ENCODE data around the gene KY. TPM values are rescaled to one million over a fixed set of nuclear protein-coding genes. Genes with fewer than 3 reads are reported as not detected.

KY gene
- total RNA-seq, 1 donor from 2014 or later, result 0.29 TPM

DNA sequence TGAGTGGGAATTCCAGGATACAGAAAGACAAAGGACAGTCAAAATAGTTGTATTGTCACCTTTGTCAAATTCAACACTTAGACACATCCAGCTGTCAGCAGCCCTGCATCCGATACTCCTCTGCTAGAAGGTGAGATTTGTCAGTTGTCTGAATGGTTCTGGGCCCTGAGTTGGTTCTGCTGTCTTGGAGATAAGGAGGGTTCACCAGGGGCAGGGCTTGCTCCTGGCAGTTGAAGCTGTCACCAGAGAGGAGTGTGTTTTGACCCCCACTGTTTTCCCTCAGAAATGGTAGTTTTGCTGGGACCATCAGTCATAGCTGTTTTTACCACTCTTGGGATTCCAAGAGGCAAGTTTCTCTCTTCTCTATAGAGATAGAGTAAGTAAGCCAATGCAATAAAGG is 3.2 kb upstream of the KY start:
- intact Hi-C loops (cut with DNase I), result no loop called here
- DNase-seq (no peak), ATAC-seq (no peak)
- Histone ChIP-seq H3K9me3 (no peaks in the 10 kb centered on the region), H3K4me3 (no peak overlapping the region), H3K4me1 (no peaks in the 10 kb centered on the region), H3K27ac (no peak overlapping the region), H3K27me3 (no peaks in the 10 kb centered on the region), H3K36me3 (no peaks in the 10 kb centered on the region)
- TF ChIP-seq, protein P1, sequence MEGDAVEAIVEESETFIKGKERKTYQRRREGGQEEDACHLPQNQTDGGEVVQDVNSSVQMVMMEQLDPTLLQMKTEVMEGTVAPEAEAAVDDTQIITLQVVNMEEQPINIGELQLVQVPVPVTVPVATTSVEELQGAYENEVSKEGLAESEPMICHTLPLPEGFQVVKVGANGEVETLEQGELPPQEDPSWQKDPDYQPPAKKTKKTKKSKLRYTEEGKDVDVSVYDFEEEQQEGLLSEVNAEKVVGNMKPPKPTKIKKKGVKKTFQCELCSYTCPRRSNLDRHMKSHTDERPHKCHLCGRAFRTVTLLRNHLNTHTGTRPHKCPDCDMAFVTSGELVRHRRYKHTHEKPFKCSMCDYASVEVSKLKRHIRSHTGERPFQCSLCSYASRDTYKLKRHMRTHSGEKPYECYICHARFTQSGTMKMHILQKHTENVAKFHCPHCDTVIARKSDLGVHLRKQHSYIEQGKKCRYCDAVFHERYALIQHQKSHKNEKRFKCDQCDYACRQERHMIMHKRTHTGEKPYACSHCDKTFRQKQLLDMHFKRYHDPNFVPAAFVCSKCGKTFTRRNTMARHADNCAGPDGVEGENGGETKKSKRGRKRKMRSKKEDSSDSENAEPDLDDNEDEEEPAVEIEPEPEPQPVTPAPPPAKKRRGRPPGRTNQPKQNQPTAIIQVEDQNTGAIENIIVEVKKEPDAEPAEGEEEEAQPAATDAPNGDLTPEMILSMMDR (IDR thresholded peaks at IDR 0.05), result no peak

DNA sequence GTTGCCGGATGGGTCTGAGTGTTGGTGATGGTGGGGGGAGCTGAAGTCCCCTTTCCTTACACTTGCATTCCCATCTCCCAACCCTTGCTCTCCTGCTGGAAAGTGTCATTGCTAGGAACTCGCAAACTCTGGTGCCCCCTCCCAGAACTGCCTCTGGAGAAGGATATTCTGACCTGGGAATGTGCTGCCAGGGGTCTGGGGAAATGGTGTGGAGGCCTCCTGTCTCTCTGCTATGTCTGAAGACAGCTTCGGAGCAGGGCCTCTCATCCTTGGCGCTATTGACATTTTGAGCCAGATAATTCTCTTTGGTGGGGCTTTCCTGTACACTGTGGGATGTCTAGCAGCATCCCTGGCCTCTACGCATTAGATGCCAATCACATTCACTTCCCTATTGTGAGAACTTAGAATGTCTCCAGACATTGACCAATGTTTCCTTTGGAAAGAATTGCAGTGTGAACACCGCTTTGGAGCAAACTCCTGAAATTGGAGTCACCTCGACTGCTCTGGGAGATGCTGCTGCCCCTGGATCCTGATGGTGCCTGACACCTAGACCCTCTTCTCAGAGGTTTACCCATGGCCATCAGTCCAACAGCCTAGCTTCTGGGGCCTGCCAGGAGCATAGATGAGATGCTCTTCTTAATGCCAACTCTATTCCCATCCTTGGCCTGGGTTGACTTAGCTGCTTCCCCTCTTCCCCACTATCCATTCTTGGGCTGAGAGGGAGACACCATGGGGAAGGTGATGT is 2.2 kb upstream of the KY start:
- intact Hi-C loops (cut with DNase I), result no loop called here
- ATAC-seq, result no peak
- H3K4me3 ChIP-seq, result no peak overlapping the region
- no peaks in the 10 kb centered on the region for H3K27me3 ChIP-seq
- H3K27ac ChIP-seq, result no peak overlapping the region
- H3K9me3 ChIP-seq, result no peaks in the 10 kb centered on the region
- H3K36me3 ChIP-seq, result no peaks in the 10 kb centered on the region
- TF ChIP-seq, protein P1 (IDR thresholded peaks at IDR 0.05), result no peak
- DNase-seq, result no peak
- H3K4me1 ChIP-seq, result no peaks in the 10 kb centered on the region

- TF ChIP-seq, protein P1 (IDR thresholded peaks at IDR 0.05), result no peak
- H3K27ac ChIP-seq, result no peak overlapping the region
- ATAC-seq (peak; percentile 34), DNase-seq (no peak)
- H3K36me3 ChIP-seq, result no peaks in the 10 kb centered on the region
- no peaks in the 10 kb centered on the region for H3K27me3 ChIP-seq
- intact Hi-C loops (cut with DNase I), result no loop called here
- H3K4me1 ChIP-seq, result no peaks in the 10 kb centered on the region
- no peaks in the 10 kb centered on the region for H3K9me3 ChIP-seq
- H3K4me3 ChIP-seq, result no peak overlapping the region
Observed at GRCh38 chr3:134652409-134652831, 1.6 kb upstream of the KY start.

GRCh38 chr3:134651347-134652041 is 672 bp upstream of the KY start:
- no peak for DNase-seq
- no peaks in the 10 kb centered on the region for H3K9me3 ChIP-seq
- H3K27me3 ChIP-seq, result no peaks in the 10 kb centered on the region
- peak overlapping the region; percentile 47 for H3K4me3 ChIP-seq
- intact Hi-C loops (cut with DNase I), result no loop called here
- H3K36me3 ChIP-seq, result no peaks in the 10 kb centered on the region
- ATAC-seq, result peak; percentile 56
- H3K27ac ChIP-seq, result no peak overlapping the region
- TF ChIP-seq, protein P1 (IDR thresholded peaks at IDR 0.05), result no peak
- no peaks in the 10 kb centered on the region for H3K4me1 ChIP-seq

GRCh38 chr3:134649106-134649705 is 1.6 kb downstream of the KY start:
- Histone ChIP-seq H3K27me3 (no peaks in the 10 kb centered on the region), H3K4me1 (no peaks in the 10 kb centered on the region), H3K27ac (no peak overlapping the region), H3K4me3 (no peak overlapping the region), H3K9me3 (no peaks in the 10 kb centered on the region), H3K36me3 (no peaks in the 10 kb centered on the region)
- TF ChIP-seq, protein P1 (IDR thresholded peaks at IDR 0.05), result no peak
- DNase-seq (no peak), ATAC-seq (no peak)
- intact Hi-C loops (cut with DNase I), result no loop called here
